Activated CD8-positive, alpha-beta T cell treated with anti-CD3 and anti-CD28 coated beads for 36 hours (primary cell): Measurements from ENCODE around the gene PCNX3. TPM values are rescaled to one million over a fixed set of nuclear protein-coding genes. Genes with fewer than 3 reads are reported as not detected.

Experiments
- ATAC-seq: fragments of 200-7000 bp; cut with Tn5 transposase; one replicate; pipeline ENCODE4 v1.10.0; 2021; ENCODE audit warnings: mild to moderate bottlenecking, moderate library complexity
- CTCF ChIA-PET: fragments of 350-600 bp; sonication (Branson Sonifier 250); formaldehyde crosslinking; loops from one replicate; lab custom pipeline; 2021; ENCODE audit warnings: antibody characterized with exemption; lab: Charles Lee
- POLR2A ChIA-PET: fragments of 350-600 bp; sonication (Branson Sonifier 250); formaldehyde crosslinking; loops from one replicate; lab custom pipeline; 2021; ENCODE audit warnings: antibody characterized with exemption; lab: Charles Lee
- DNase-seq: peaks from one replicate; pipeline ENCODE4 v3.0.0-alpha.2; 2020
- H3K27ac Mint-ChIP-seq: one replicate; pipeline ENCODE4 v1.8.0; 2021; ENCODE audit warnings: mild to moderate bottlenecking, mixed read lengths
- H3K27me3 Mint-ChIP-seq: one replicate; pipeline ENCODE4 v1.8.0; 2021; ENCODE audit warnings: mixed read lengths
- H3K36me3 Mint-ChIP-seq: one replicate; pipeline ENCODE4 v1.8.0; 2021; ENCODE audit warnings: low read depth, mixed read lengths
- H3K4me1 Mint-ChIP-seq: one replicate; pipeline ENCODE4 v1.8.0; 2021; ENCODE audit warnings: low read depth, mixed read lengths
- H3K4me3 Mint-ChIP-seq: one replicate; pipeline ENCODE4 v1.8.0; 2021; ENCODE audit warnings: mild to moderate bottlenecking, moderate library complexity, mixed read lengths
- H3K9me3 Mint-ChIP-seq: one replicate; pipeline ENCODE4 v1.8.0; 2021; ENCODE audit warnings: mixed read lengths
- CTCF ChIP-seq: fragments of 200-600 bp; IDR thresholded peaks from one replicate; pipeline ENCODE4 v1.8.0; 2022; ENCODE audit warnings: antibody characterized with exemption, mild to moderate bottlenecking
- intact Hi-C: fragments of 100-400 bp; cut with micrococcal nuclease; formaldehyde crosslinking; loops from one replicate; pipeline ENCODE4 v1.10.0; 2022
- total RNA-seq, 2 experiments: library from RNA; stranded (reverse); gene quantifications; one replicate each; pipeline ENCODE4 v1.2.3, GENCODE V29; 2021

Gene PCNX3
- total RNA-seq, 2 experiments from 2014 or later, result 34.3 to 34.4 TPM

GRCh38 chr11:65634440-65634839, 18.9 kb downstream of the PCNX3 start:
- CTCF ChIA-PET, result no interaction called here
- no peak overlapping the region for H3K27ac Mint-ChIP-seq

GRCh38 chr11:65634905-65635731, 19.5 kb downstream of the PCNX3 start:
- ChIA-PET CTCF (no interaction called here), POLR2A (interaction anchor here (23.0 kb wide), 1 partner anchor 24 kb away, joined by 320 read pairs; the partner anchor contains the start of gene RELA)
- no peak for ATAC-seq
- Mint-ChIP-seq H3K27me3 (no peaks in the 10 kb centered on the region), H3K27ac (no peak overlapping the region), H3K36me3 (peaks cover 31% of the 10 kb centered on the region), H3K4me3 (no peak overlapping the region), H3K4me1 (peaks cover 18% of the 10 kb centered on the region), H3K9me3 (no peaks in the 10 kb centered on the region)
- no peak for TF ChIP-seq CTCF
- intact Hi-C loops, result no loop called here
- no peak for DNase-seq

More at GRCh38 chr11:65634440-65634839, 18.9 kb downstream of the PCNX3 start:
- ATAC-seq (no peak), DNase-seq (no peak)
- H3K9me3 Mint-ChIP-seq, result no peaks in the 10 kb centered on the region
- no peak overlapping the region for H3K4me3 Mint-ChIP-seq
- POLR2A ChIA-PET, result interaction anchor here (23.0 kb wide), 1 partner anchor 24 kb away, joined by 320 read pairs; the partner anchor contains the start of gene RELA
- intact Hi-C loops, result no loop called here
- peaks cover 25% of the 10 kb centered on the region for H3K36me3 Mint-ChIP-seq
- no peak for TF ChIP-seq CTCF
- peaks cover 18% of the 10 kb centered on the region for H3K4me1 Mint-ChIP-seq
- H3K27me3 Mint-ChIP-seq, result no peaks in the 10 kb centered on the region

GRCh38 chr11:65636108-65637031, 20.8 kb downstream of the PCNX3 start:
- intact Hi-C loops, result no loop called here
- DNase-seq (no peak), ATAC-seq (no peak)
- CTCF ChIA-PET, result no interaction called here
- peak overlapping the region; percentile 40 for H3K4me3 Mint-ChIP-seq
- peak overlapping the region; percentile 68 for H3K27ac Mint-ChIP-seq
- POLR2A ChIA-PET, result interaction anchor here (1.0 to 23.0 kb wide), 3 partner anchors 19 to 23 kb away, joined by 3 to 320 read pairs (median 39); partner anchors contain the start of genes PCNX3 and RELA
- no peaks in the 10 kb centered on the region for H3K27me3 Mint-ChIP-seq
- H3K9me3 Mint-ChIP-seq, result no peaks in the 10 kb centered on the region
- H3K4me1 Mint-ChIP-seq, result peaks cover 23% of the 10 kb centered on the region
- H3K36me3 Mint-ChIP-seq, result peaks cover 38% of the 10 kb centered on the region
- TF ChIP-seq CTCF, result no peak

- DNase-seq, result no peak
- H3K36me3 Mint-ChIP-seq, result peaks cover 39% of the 10 kb centered on the region
- TF ChIP-seq CTCF, result no peak
- peak overlapping the region; percentile 79 for H3K27ac Mint-ChIP-seq
- intact Hi-C loops, result no loop called here
- no peaks in the 10 kb centered on the region for H3K27me3 Mint-ChIP-seq
- H3K9me3 Mint-ChIP-seq, result no peaks in the 10 kb centered on the region
- no peak for ATAC-seq
- ChIA-PET POLR2A (interaction anchor here (4.4 to 23.0 kb wide), 3 partner anchors 10 to 22 kb away, joined by 31 to 320 read pairs (median 39); partner anchors contain the start of genes PCNX3 and RELA), CTCF (interaction anchor here (1.0 to 3.2 kb wide), 3 partner anchors 11 to 248 kb away, joined by 6 to 17 read pairs (median 7); no protein-coding TSS in a partner anchor)
- H3K4me3 Mint-ChIP-seq, result peak overlapping the region; percentile 77
- peaks cover 29% of the 10 kb centered on the region for H3K4me1 Mint-ChIP-seq
Measured at GRCh38 chr11:65637032-65637557, 21.5 kb downstream of the PCNX3 start.
